ENCODE measurements around the gene RANBP10.

GRCh38 chr16:67694611-67695010 is 111.7 kb downstream of the RANBP10 start:
- no peak for TF ChIP-seq POLR2AphosphoS5 (IDR thresholded peaks at IDR 0.05; ENCODE audit: low read depth)
- TF ChIP-seq, protein P1, sequence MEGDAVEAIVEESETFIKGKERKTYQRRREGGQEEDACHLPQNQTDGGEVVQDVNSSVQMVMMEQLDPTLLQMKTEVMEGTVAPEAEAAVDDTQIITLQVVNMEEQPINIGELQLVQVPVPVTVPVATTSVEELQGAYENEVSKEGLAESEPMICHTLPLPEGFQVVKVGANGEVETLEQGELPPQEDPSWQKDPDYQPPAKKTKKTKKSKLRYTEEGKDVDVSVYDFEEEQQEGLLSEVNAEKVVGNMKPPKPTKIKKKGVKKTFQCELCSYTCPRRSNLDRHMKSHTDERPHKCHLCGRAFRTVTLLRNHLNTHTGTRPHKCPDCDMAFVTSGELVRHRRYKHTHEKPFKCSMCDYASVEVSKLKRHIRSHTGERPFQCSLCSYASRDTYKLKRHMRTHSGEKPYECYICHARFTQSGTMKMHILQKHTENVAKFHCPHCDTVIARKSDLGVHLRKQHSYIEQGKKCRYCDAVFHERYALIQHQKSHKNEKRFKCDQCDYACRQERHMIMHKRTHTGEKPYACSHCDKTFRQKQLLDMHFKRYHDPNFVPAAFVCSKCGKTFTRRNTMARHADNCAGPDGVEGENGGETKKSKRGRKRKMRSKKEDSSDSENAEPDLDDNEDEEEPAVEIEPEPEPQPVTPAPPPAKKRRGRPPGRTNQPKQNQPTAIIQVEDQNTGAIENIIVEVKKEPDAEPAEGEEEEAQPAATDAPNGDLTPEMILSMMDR (IDR thresholded peaks at IDR 0.05; ENCODE audit: insufficient read depth, low read length): no peak
- no peak for TF ChIP-seq REST (IDR thresholded peaks at IDR 0.05; ENCODE audit: insufficient replicate concordance, low read depth)
- TF ChIP-seq GABPA (IDR thresholded peaks at IDR 0.05; ENCODE audit: low read depth): no peak

Measured in HL-60 (cell line).